ENCODE results near the gene LRTM2.

LRTM2 gene

DNA sequence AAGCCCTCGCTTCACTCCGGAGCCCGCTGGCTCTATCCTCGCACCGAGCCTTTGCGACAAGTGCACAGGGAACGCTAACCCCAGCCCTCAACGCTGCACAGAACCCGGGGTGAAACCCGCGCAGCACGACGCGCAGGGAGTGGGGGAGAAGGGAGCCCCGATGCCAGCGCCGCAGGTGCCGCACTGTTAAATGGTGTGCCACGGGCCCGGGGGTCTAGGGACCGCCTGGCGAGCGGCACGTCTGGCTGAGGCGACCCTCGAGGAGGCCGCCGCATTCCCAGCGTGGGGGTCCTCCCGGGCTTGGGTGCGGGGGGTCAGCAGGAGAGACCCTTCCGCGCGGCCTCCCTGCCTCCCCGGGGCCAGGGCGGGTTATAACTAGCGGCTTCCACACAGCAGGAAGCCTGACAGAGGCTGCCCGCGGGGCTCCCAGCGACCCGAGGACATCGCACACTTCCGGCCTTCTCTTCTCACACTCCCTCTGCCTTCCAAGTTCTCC lies 23.8 kb upstream of the LRTM2 start:
- no peak overlapping the region for H3K4me3 ChIP-seq (IDR thresholded peaks at IDR 0.05; ENCODE audit: insufficient read depth, low read depth, low read length)
- no peaks in the 10 kb centered on the region for H3K27me3 ChIP-seq (ENCODE audit: insufficient read depth, low read depth)
- H3K79me2 ChIP-seq (ENCODE audit: insufficient read depth, low read depth): no peaks in the 10 kb centered on the region
- H2AFZ ChIP-seq (ENCODE audit: low read depth): peak overlapping the region; percentile 78
- TF ChIP-seq, protein P1, sequence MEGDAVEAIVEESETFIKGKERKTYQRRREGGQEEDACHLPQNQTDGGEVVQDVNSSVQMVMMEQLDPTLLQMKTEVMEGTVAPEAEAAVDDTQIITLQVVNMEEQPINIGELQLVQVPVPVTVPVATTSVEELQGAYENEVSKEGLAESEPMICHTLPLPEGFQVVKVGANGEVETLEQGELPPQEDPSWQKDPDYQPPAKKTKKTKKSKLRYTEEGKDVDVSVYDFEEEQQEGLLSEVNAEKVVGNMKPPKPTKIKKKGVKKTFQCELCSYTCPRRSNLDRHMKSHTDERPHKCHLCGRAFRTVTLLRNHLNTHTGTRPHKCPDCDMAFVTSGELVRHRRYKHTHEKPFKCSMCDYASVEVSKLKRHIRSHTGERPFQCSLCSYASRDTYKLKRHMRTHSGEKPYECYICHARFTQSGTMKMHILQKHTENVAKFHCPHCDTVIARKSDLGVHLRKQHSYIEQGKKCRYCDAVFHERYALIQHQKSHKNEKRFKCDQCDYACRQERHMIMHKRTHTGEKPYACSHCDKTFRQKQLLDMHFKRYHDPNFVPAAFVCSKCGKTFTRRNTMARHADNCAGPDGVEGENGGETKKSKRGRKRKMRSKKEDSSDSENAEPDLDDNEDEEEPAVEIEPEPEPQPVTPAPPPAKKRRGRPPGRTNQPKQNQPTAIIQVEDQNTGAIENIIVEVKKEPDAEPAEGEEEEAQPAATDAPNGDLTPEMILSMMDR (conservative IDR thresholded peaks at IDR 0.05; ENCODE audit: low read depth, low read length): no peak
- H3K4me1 ChIP-seq (ENCODE audit: low read depth, poor library complexity, severe bottlenecking): peaks cover 5% of the 10 kb centered on the region
- H4K20me1 ChIP-seq (ENCODE audit: insufficient read depth): no peaks in the 10 kb centered on the region
- H3K27ac ChIP-seq: no peak overlapping the region
- peak overlapping the region; percentile 22; the same call in 1 of the 2 replicates for H3K9ac ChIP-seq
- no peaks in the 10 kb centered on the region for H3K36me3 ChIP-seq (ENCODE audit: insufficient read depth)
- H3K4me2 ChIP-seq: peak overlapping the region; percentile 87

DNA sequence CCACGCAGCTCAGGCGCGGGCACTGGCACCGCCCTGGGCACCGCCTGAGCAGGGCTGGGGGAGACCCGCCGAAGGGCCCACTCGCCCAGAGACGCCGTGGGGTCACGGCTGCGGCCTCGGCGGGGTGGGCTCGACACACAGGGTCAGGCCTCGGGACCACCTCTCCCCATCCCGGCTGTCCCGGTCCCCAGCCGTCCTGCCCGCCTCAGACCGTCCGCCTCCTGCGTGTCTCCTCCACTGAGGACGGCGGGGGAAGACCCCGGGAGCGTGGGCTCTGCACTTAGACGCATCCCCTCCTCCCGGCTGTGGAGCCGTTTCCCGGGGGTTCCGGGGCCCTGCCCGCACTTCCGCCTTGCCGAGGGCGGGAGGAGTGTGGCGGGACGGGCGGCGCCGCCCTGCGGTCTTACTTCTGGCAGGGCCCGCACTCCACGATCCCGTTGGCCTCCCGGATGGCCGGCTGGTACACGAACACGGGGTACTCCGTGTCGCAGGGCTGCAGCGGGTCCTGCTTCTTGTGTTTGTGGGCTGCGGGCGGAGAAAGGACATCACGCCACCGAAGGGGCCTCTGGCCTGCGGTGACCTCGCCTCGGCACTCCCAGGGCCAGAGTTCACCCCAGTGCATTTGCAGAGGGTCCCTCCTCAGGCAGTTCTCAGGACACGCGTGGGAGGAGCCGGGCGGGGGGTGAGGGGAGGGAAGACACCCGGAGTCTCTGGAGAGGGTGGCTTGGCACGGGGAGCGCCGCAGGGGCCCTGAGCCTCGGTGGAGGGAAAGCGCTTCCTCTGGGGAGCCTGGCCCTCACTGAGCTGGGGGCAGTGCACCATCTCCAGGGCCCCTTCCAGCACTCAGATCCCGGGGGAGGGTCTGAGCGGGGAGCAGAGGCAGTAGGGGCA lies 23.1 kb upstream of the LRTM2 start:
- peak overlapping the region; percentile 22; the same call in 1 of the 2 replicates for H3K9ac ChIP-seq
- no peaks in the 10 kb centered on the region for H3K36me3 ChIP-seq (ENCODE audit: insufficient read depth)
- peak overlapping the region; percentile 78 for H2AFZ ChIP-seq (ENCODE audit: low read depth)
- H4K20me1 ChIP-seq (ENCODE audit: insufficient read depth): no peaks in the 10 kb centered on the region
- H3K79me2 ChIP-seq (ENCODE audit: insufficient read depth, low read depth): no peaks in the 10 kb centered on the region
- TF ChIP-seq, protein P1 (conservative IDR thresholded peaks at IDR 0.05; ENCODE audit: low read depth, low read length): no peak
- H3K4me1 ChIP-seq (ENCODE audit: low read depth, poor library complexity, severe bottlenecking): peaks cover 5% of the 10 kb centered on the region
- H3K4me2 ChIP-seq: peak overlapping the region; percentile 87; the same call in 1 of the 2 replicates
- no peak overlapping the region for H3K4me3 ChIP-seq (IDR thresholded peaks at IDR 0.05; ENCODE audit: insufficient read depth, low read depth, low read length)
- H3K27ac ChIP-seq: no peak overlapping the region
- H3K27me3 ChIP-seq (ENCODE audit: insufficient read depth, low read depth): no peaks in the 10 kb centered on the region

DNA sequence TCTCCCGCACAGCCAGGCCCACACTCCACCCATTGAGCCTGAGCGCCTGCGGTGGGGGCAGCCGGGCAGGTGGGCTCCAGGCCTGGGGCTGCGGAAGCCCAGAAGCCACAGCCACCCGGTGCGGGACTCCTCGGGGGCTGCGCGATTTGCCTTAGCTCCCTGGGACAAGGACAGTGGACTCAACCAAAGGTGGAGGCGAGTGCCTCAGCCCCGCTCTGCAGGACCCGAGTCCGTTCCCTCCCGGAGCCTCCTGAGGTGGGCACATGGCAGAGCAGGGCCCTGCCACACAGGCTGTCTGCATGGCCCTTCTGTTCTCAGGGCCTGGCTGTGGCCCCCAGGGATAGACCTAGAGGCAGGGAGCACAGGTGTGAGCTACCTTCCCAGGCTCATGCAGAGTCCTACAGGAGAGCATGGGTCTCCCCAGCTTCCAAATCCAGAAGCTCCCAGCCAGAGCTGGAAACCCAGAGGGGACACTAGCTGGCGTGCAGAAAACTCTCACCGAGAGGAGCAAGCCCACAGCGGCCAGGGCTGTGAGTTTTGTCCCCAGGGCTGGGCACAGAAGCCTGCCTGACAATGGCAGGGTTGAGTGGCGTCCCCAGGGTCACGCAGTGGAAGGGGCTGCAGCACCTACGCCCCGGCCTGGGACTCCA lies 22.2 kb upstream of the LRTM2 start:
- Histone ChIP-seq H3K4me2 (no peak overlapping the region), H3K4me1 (ENCODE audit: low read depth, poor library complexity, severe bottlenecking) (peaks cover 5% of the 10 kb centered on the region), H2AFZ (ENCODE audit: low read depth) (no peak overlapping the region), H3K4me3 (IDR thresholded peaks at IDR 0.05; ENCODE audit: insufficient read depth, low read depth, low read length) (no peak overlapping the region), H4K20me1 (ENCODE audit: insufficient read depth) (no peaks in the 10 kb centered on the region), H3K79me2 (ENCODE audit: insufficient read depth, low read depth) (no peaks in the 10 kb centered on the region), H3K9ac (no peak overlapping the region), H3K27ac (no peak overlapping the region), H3K27me3 (ENCODE audit: insufficient read depth, low read depth) (no peaks in the 10 kb centered on the region), H3K36me3 (ENCODE audit: insufficient read depth) (no peaks in the 10 kb centered on the region)
- TF ChIP-seq, protein P1 (conservative IDR thresholded peaks at IDR 0.05; ENCODE audit: low read depth, low read length): no peak

DNA sequence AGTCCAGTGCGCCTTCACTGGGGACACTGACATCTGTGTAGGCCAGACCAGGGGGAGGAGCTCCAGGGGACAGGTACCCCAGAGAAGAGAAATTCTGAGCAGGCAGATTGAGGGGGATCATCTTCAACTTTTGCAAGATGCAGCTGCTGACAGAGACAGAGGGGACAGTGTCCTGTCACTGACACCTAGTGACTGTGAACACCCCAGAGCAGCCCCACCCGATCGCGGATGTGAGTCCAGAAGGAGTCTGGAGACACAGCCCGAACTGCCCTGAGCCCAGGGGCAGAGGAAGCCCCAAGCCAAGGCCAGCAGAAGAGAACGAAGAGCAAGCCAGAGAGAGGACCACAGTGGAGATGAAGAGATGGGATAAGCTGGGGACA lies 21.7 kb upstream of the LRTM2 start:
- Histone ChIP-seq H3K4me1 (ENCODE audit: low read depth, poor library complexity, severe bottlenecking) (peaks cover 5% of the 10 kb centered on the region), H3K9ac (no peak overlapping the region), H3K36me3 (ENCODE audit: insufficient read depth) (no peaks in the 10 kb centered on the region), H3K27ac (no peak overlapping the region), H2AFZ (ENCODE audit: low read depth) (no peak overlapping the region), H4K20me1 (ENCODE audit: insufficient read depth) (no peaks in the 10 kb centered on the region), H3K27me3 (ENCODE audit: insufficient read depth, low read depth) (no peaks in the 10 kb centered on the region), H3K4me2 (no peak overlapping the region), H3K4me3 (IDR thresholded peaks at IDR 0.05; ENCODE audit: insufficient read depth, low read depth, low read length) (no peak overlapping the region), H3K79me2 (ENCODE audit: insufficient read depth, low read depth) (no peaks in the 10 kb centered on the region)
- TF ChIP-seq, protein P1 (conservative IDR thresholded peaks at IDR 0.05; ENCODE audit: low read depth, low read length): no peak
